ENCODE results near the gene KDELR3.

DNA sequence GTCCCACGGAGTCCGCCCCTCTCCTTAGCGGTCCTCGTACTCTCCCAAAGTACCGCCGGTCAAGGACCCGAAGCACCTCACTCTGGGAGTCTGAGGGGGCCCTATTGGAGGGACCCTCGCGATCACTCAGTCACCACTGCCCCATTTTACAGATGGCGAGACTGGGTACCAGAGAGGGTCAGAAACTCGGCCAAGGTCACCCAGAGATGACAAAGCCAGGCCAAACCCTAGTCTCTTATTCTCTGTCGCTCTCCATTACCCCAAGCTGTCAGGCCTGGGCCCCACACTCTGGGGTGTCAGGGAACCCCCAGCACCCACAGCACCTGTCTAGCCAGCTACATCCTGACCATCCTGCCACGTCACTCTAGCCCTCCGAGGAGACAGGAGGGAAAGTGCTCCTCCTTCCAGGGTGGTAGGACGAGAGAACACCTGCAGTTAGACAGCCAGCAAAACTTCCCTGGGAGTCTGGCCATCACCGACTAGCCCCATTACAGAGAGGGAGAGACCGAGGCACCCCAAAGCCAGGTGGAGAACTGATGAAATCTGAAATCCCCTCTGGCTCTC is 11.5 kb upstream of the KDELR3 start:
- no peak for TF ChIP-seq ZNF112 (tag by site-specific recombination; IDR thresholded peaks at IDR 0.05)
- TF ChIP-seq ZNF221 (tag by site-specific recombination; IDR thresholded peaks at IDR 0.05; ENCODE audit: borderline replicate concordance), result no peak
- TF ChIP-seq, protein P1, sequence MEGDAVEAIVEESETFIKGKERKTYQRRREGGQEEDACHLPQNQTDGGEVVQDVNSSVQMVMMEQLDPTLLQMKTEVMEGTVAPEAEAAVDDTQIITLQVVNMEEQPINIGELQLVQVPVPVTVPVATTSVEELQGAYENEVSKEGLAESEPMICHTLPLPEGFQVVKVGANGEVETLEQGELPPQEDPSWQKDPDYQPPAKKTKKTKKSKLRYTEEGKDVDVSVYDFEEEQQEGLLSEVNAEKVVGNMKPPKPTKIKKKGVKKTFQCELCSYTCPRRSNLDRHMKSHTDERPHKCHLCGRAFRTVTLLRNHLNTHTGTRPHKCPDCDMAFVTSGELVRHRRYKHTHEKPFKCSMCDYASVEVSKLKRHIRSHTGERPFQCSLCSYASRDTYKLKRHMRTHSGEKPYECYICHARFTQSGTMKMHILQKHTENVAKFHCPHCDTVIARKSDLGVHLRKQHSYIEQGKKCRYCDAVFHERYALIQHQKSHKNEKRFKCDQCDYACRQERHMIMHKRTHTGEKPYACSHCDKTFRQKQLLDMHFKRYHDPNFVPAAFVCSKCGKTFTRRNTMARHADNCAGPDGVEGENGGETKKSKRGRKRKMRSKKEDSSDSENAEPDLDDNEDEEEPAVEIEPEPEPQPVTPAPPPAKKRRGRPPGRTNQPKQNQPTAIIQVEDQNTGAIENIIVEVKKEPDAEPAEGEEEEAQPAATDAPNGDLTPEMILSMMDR (tag by site-specific recombination; IDR thresholded peaks at IDR 0.05), result no peak
- no peak for TF ChIP-seq GLI4 (tag by site-specific recombination; IDR thresholded peaks at IDR 0.05)
- no peak for TF ChIP-seq ZNF768 (tag by site-specific recombination; IDR thresholded peaks at IDR 0.05)
- TF ChIP-seq, protein P2, sequence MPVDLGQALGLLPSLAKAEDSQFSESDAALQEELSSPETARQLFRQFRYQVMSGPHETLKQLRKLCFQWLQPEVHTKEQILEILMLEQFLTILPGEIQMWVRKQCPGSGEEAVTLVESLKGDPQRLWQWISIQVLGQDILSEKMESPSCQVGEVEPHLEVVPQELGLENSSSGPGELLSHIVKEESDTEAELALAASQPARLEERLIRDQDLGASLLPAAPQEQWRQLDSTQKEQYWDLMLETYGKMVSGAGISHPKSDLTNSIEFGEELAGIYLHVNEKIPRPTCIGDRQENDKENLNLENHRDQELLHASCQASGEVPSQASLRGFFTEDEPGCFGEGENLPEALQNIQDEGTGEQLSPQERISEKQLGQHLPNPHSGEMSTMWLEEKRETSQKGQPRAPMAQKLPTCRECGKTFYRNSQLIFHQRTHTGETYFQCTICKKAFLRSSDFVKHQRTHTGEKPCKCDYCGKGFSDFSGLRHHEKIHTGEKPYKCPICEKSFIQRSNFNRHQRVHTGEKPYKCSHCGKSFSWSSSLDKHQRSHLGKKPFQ (tag by site-specific recombination; IDR thresholded peaks at IDR 0.05), result no peak
- no peak for TF ChIP-seq ZNF423 (tag by site-specific recombination; IDR thresholded peaks at IDR 0.05)
- no peak for TF ChIP-seq ZNF175 (tag by site-specific recombination; IDR thresholded peaks at IDR 0.05)
- TF ChIP-seq, protein P3, sequence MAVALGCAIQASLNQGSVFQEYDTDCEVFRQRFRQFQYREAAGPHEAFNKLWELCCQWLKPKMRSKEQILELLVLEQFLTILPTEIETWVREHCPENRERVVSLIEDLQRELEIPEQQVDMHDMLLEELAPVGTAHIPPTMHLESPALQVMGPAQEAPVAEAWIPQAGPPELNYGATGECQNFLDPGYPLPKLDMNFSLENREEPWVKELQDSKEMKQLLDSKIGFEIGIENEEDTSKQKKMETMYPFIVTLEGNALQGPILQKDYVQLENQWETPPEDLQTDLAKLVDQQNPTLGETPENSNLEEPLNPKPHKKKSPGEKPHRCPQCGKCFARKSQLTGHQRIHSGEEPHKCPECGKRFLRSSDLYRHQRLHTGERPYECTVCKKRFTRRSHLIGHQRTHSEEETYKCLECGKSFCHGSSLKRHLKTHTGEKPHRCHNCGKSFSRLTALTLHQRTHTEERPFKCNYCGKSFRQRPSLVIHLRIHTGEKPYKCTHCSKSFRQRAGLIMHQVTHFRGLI (tag by site-specific recombination; IDR thresholded peaks at IDR 0.05), result no peak
- TF ChIP-seq ZNF473 (tag by site-specific recombination; IDR thresholded peaks at IDR 0.05), result no peak

Measured in HEK293 (cell line).